NT2/D1 (cell line): ENCODE results near the gene KAT6B.

Experiments used
- DNase-seq: peaks from one replicate; pipeline ENCODE4 v3.0.0-alpha.2; 2011; ENCODE audit warnings: low read depth, low spot score
- H3K27me3 ChIP-seq: 2 replicates; pipeline ENCODE4 v1.6.0; 2011; ENCODE audit warnings: mild to moderate bottlenecking; ENCODE audit not compliant: insufficient read length, insufficient read depth
- H3K36me3 ChIP-seq: 2 replicates; pipeline ENCODE4 v1.6.1; 2011; ENCODE audit warnings: mild to moderate bottlenecking, low read length, mixed read lengths; ENCODE audit not compliant: insufficient read depth, insufficient read length
- H3K4me1 ChIP-seq: 2 replicates; pipeline ENCODE4 v1.5.1; 2011; ENCODE audit not compliant: insufficient read depth, insufficient read length
- H3K4me3 ChIP-seq: 2 replicates; pipeline ENCODE4 v1.5.1; 2011; ENCODE audit warnings: low read depth; ENCODE audit not compliant: insufficient read length
- H3K9ac ChIP-seq: 2 replicates; pipeline ENCODE4 v1.6.0; 2011; ENCODE audit warnings: low read depth; ENCODE audit not compliant: insufficient read length
- H3K9me3 ChIP-seq: 2 replicates; pipeline ENCODE4 v1.5.1; 2011; ENCODE audit warnings: mild to moderate bottlenecking, low read length; ENCODE audit not compliant: insufficient read depth
- SUZ12 ChIP-seq: IDR thresholded peaks from 2 replicates; pipeline ENCODE4 v1.6.1; 2011; ENCODE audit not compliant: insufficient read length, insufficient read depth; ENCODE audit errors: extremely low read depth
- YY1 ChIP-seq: IDR thresholded peaks from 2 replicates; pipeline ENCODE4 v1.6.1; 2011; ENCODE audit not compliant: insufficient read length, insufficient read depth
- ZNF274 ChIP-seq: IDR thresholded peaks from 2 replicates; pipeline ENCODE4 v1.6.1; 2011; ENCODE audit warnings: mild to moderate bottlenecking, low read depth, low read length

Gene KAT6B

GRCh38 chr10:74831518-74832120, 5.2 kb downstream of the KAT6B start:
- TF ChIP-seq SUZ12 (no peak), YY1 (no peak), ZNF274 (no peak)
- Histone ChIP-seq H3K27me3 (no peaks in the 10 kb centered on the region), H3K4me1 (no peaks in the 10 kb centered on the region), H3K4me3 (no peak overlapping the region), H3K9ac (no peak overlapping the region), H3K9me3 (0 out of 2 replicates have a peak, but pooled peaks cover 5% of the 10 kb centered on the region), H3K36me3 (no peaks in the 10 kb centered on the region)
- DNase-seq: no peak

- DNase-seq: no peak
- Histone ChIP-seq H3K9me3 (0 out of 2 replicates have a peak, but pooled peaks cover 5% of the 10 kb centered on the region), H3K27me3 (no peaks in the 10 kb centered on the region), H3K4me1 (no peaks in the 10 kb centered on the region), H3K9ac (no peak overlapping the region), H3K4me3 (no peak overlapping the region), H3K36me3 (no peaks in the 10 kb centered on the region)
- TF ChIP-seq ZNF274 (no peak), YY1 (no peak), SUZ12 (no peak)
Measured at GRCh38 chr10:74835963-74836362, 9.6 kb downstream of the KAT6B start.

GRCh38 chr10:74836877-74837276, 10.5 kb downstream of the KAT6B start:
- Histone ChIP-seq H3K4me3 (no peak overlapping the region), H3K9me3 (0 out of 2 replicates have a peak, but pooled peaks cover 5% of the 10 kb centered on the region), H3K27me3 (no peaks in the 10 kb centered on the region), H3K9ac (no peak overlapping the region), H3K4me1 (no peaks in the 10 kb centered on the region), H3K36me3 (no peaks in the 10 kb centered on the region)
- TF ChIP-seq SUZ12 (no peak), ZNF274 (no peak), YY1 (no peak)
- no peak for DNase-seq

- DNase-seq: no peak
- Histone ChIP-seq H3K36me3 (peaks cover under 1% of the 10 kb centered on the region), H3K4me3 (no peak overlapping the region), H3K9ac (no peak overlapping the region), H3K9me3 (0 out of 2 replicates have a peak, but pooled peaks cover 5% of the 10 kb centered on the region), H3K4me1 (no peaks in the 10 kb centered on the region), H3K27me3 (no peaks in the 10 kb centered on the region)
- TF ChIP-seq YY1: no peak
- no peak for TF ChIP-seq ZNF274
- no peak for TF ChIP-seq SUZ12
Measured at GRCh38 chr10:74837743-74838142, 11.3 kb downstream of the KAT6B start.

- Histone ChIP-seq H3K36me3 (peaks cover 9% of the 10 kb centered on the region), H3K27me3 (no peaks in the 10 kb centered on the region), H3K9me3 (0 out of 2 replicates have a peak, but pooled peaks cover 5% of the 10 kb centered on the region), H3K4me3 (no peak overlapping the region), H3K4me1 (no peaks in the 10 kb centered on the region), H3K9ac (no peak overlapping the region)
- DNase-seq: no peak
- no peak for TF ChIP-seq ZNF274
- TF ChIP-seq SUZ12: no peak
- TF ChIP-seq YY1: no peak
Measured at GRCh38 chr10:74839708-74840107, 13.3 kb downstream of the KAT6B start.

- H3K9me3 ChIP-seq: no peaks in the 10 kb centered on the region
- no peak for DNase-seq
- TF ChIP-seq SUZ12 (no peak), ZNF274 (no peak), YY1 (no peak)
- no peak overlapping the region for H3K9ac ChIP-seq
- H3K4me1 ChIP-seq: no peaks in the 10 kb centered on the region
- no peak overlapping the region for H3K4me3 ChIP-seq
- H3K27me3 ChIP-seq: no peaks in the 10 kb centered on the region
- H3K36me3 ChIP-seq: peaks cover 9% of the 10 kb centered on the region
Measured at GRCh38 chr10:74841265-74841973, 15.0 kb downstream of the KAT6B start.

GRCh38 chr10:74842301-74842954, 16.0 kb downstream of the KAT6B start:
- Histone ChIP-seq H3K4me1 (no peaks in the 10 kb centered on the region), H3K4me3 (no peak overlapping the region), H3K9ac (no peak overlapping the region), H3K36me3 (peaks cover 9% of the 10 kb centered on the region), H3K9me3 (no peaks in the 10 kb centered on the region), H3K27me3 (no peaks in the 10 kb centered on the region)
- no peak for TF ChIP-seq YY1
- TF ChIP-seq SUZ12: no peak
- TF ChIP-seq ZNF274: no peak
- no peak for DNase-seq
